H9 (cell line): ENCODE results near the gene VWA8. TPM values are rescaled to one million over a fixed set of nuclear protein-coding genes. Genes with fewer than 3 reads are reported as not detected.

Source experiments
- DNase-seq: peaks from one replicate; pipeline ENCODE4 v3.0.0-alpha.2; 2017
- H2AFZ ChIP-seq: one replicate; pipeline ENCODE4 v1.6.1; 2013; ENCODE audit warnings: mild to moderate bottlenecking, low read length, control low read depth, moderate library complexity
- H2AK5ac ChIP-seq: 2 replicates; pipeline ENCODE4 v1.6.1; 2013; ENCODE audit warnings: low read length, control low read depth, mixed read lengths; ENCODE audit not compliant: insufficient read length
- H2BK120ac ChIP-seq: one replicate; pipeline ENCODE4 v1.6.1; 2013; ENCODE audit warnings: low read depth, mild to moderate bottlenecking, low read length, control low read depth, inconsistent platforms; ENCODE audit not compliant: poor library complexity, severe bottlenecking
- H2BK12ac ChIP-seq: 2 replicates; pipeline ENCODE4 v1.6.1; 2013; ENCODE audit warnings: low read length, control low read depth, mixed read lengths, low read depth; ENCODE audit not compliant: insufficient read length
- H2BK15ac ChIP-seq: 2 replicates; pipeline ENCODE4 v1.6.1; 2013; ENCODE audit warnings: low read depth, low read length, control low read depth
- H2BK20ac ChIP-seq: one replicate; pipeline ENCODE4 v1.6.1; 2013; ENCODE audit warnings: low read depth, mild to moderate bottlenecking, low read length, control low read depth, inconsistent platforms; ENCODE audit not compliant: poor library complexity, severe bottlenecking
- H2BK5ac ChIP-seq: 2 replicates; pipeline ENCODE4 v1.6.1; 2013; ENCODE audit warnings: low read length, control low read depth, mixed read lengths; ENCODE audit not compliant: insufficient read length
- H3K14ac ChIP-seq: 2 replicates; pipeline ENCODE4 v1.6.1; 2013; ENCODE audit warnings: low read length, control low read depth; ENCODE audit not compliant: insufficient read depth
- H3K18ac ChIP-seq: 2 replicates; pipeline ENCODE4 v1.6.1; 2013; ENCODE audit warnings: low read depth, mild to moderate bottlenecking, mixed read lengths, low read length, control low read depth; ENCODE audit not compliant: insufficient read length
- H3K23ac ChIP-seq: 2 replicates; pipeline ENCODE4 v1.6.1; 2013; ENCODE audit warnings: low read length, control low read depth, mixed read lengths, low read depth; ENCODE audit not compliant: insufficient read length
- H3K23me2 ChIP-seq: 2 replicates; pipeline ENCODE4 v1.6.1; 2013; ENCODE audit warnings: low read depth, mild to moderate bottlenecking, mixed read lengths, low read length, control low read depth; ENCODE audit not compliant: insufficient read length, poor library complexity, severe bottlenecking
- H3K27ac ChIP-seq: 2 replicates; pipeline ENCODE4 v1.5.1; 2013; ENCODE audit warnings: low read length, control low read depth, mixed read lengths, low read depth; ENCODE audit not compliant: insufficient read length
- H3K27me3 ChIP-seq: 2 replicates; pipeline ENCODE4 v1.6.1; 2013; ENCODE audit warnings: low read length, control low read depth, inconsistent platforms; ENCODE audit not compliant: insufficient read depth
- H3K4ac ChIP-seq: 2 replicates; pipeline ENCODE4 v1.6.1; 2013; ENCODE audit warnings: low read depth, mild to moderate bottlenecking, control low read depth, inconsistent platforms, low read length, moderate library complexity
- H3K4me1 ChIP-seq: 2 replicates; pipeline ENCODE4 v1.6.1; 2013; ENCODE audit warnings: low read length, control low read depth, inconsistent platforms; ENCODE audit not compliant: insufficient read depth
- H3K4me2 ChIP-seq: 2 replicates; pipeline ENCODE4 v1.6.1; 2013; ENCODE audit warnings: low read length, control low read depth, mixed read lengths; ENCODE audit not compliant: insufficient read length, insufficient read depth
- H3K56ac ChIP-seq: 2 replicates; pipeline ENCODE4 v1.6.1; 2013; ENCODE audit warnings: low read depth, mild to moderate bottlenecking, mixed read lengths, low read length, control low read depth; ENCODE audit not compliant: insufficient read length
- H3K79me1 ChIP-seq: 2 replicates; pipeline ENCODE4 v1.6.1; 2013; ENCODE audit warnings: low read depth, mild to moderate bottlenecking, moderate library complexity, low read length, control low read depth, inconsistent platforms; ENCODE audit not compliant: insufficient read depth, poor library complexity, severe bottlenecking
- H3K79me2 ChIP-seq: 2 replicates; pipeline ENCODE4 v1.6.1; 2013; ENCODE audit warnings: low read length, control low read depth, inconsistent platforms; ENCODE audit not compliant: insufficient read depth
- H3K9ac ChIP-seq: 2 replicates; pipeline ENCODE4 v1.6.1; 2013; ENCODE audit warnings: low read length, control low read depth, mixed read lengths; ENCODE audit not compliant: insufficient read length; ENCODE audit errors: extremely low read depth
- H3K9me3 ChIP-seq: one replicate; pipeline ENCODE4 v1.6.1; 2013; ENCODE audit warnings: low read depth, low read length, inconsistent platforms; ENCODE audit not compliant: control insufficient read depth
- H3T11ph ChIP-seq: one replicate; pipeline ENCODE4 v1.6.1; 2013; ENCODE audit warnings: mild to moderate bottlenecking, low read length, control low read depth, inconsistent platforms
- H4K20me1 ChIP-seq: one replicate; pipeline ENCODE4 v1.6.1; 2013; ENCODE audit not compliant: control insufficient read depth, insufficient read length, insufficient read depth
- H4K5ac ChIP-seq: 2 replicates; pipeline ENCODE4 v1.6.1; 2013; ENCODE audit warnings: low read depth, mild to moderate bottlenecking, mixed read lengths, low read length, control low read depth; ENCODE audit not compliant: insufficient read length
- H4K8ac ChIP-seq: replicated peaks from 2 replicates; pipeline ENCODE4 v1.6.1; 2013; ENCODE audit warnings: low read length, control low read depth, mixed read lengths, low read depth; ENCODE audit not compliant: insufficient read length
- H4K91ac ChIP-seq: 2 replicates; pipeline ENCODE4 v1.6.1; 2013; ENCODE audit warnings: low read depth, mild to moderate bottlenecking, moderate library complexity, mixed read lengths, low read length, control low read depth; ENCODE audit not compliant: insufficient read length
- H3K27ac Mint-ChIP-seq, 3 experiments: 2 replicates in 2 of 3; 3 replicates in 1 of 3; pipeline ENCODE4 v1.8.0; 2020 to 2021; ENCODE audit warnings: mixed read lengths in 3 of 3, mild to moderate bottlenecking in 1 of 3, moderate library complexity in 1 of 3
- H3K27me3 Mint-ChIP-seq: 2 replicates; pipeline ENCODE4 v1.8.0; 2021; ENCODE audit warnings: low read depth, mild to moderate bottlenecking, moderate library complexity, mixed read lengths
- H3K36me3 Mint-ChIP-seq, 3 experiments: 2 replicates in 2 of 3; 3 replicates in 1 of 3; pipeline ENCODE4 v1.8.0; 2020 to 2021; ENCODE audit warnings: low read depth in 3 of 3, mixed read lengths in 3 of 3; ENCODE audit not compliant: insufficient read depth in 1 of 3
- H3K4me1 Mint-ChIP-seq, 2 experiments: 2 replicates each; pipeline ENCODE4 v1.8.0; 2020; ENCODE audit warnings: mixed read lengths in 2 of 2
- H3K4me3 Mint-ChIP-seq, 2 experiments: 2 replicates in 1 of 2; 3 replicates in 1 of 2; pipeline ENCODE4 v1.8.0; 2020 to 2021; ENCODE audit warnings: mild to moderate bottlenecking in 2 of 2, mixed read lengths in 2 of 2, moderate library complexity in 1 of 2
- H3K9me3 Mint-ChIP-seq, 2 experiments: 2 replicates in 1 of 2; 3 replicates in 1 of 2; pipeline ENCODE4 v1.8.0; 2020; ENCODE audit warnings: mild to moderate bottlenecking in 2 of 2, mixed read lengths in 2 of 2, moderate library complexity in 1 of 2
- WGBS: extraction: QIAGEN DNeasy Blood & Tissue Kit; methylation state at CpG from one replicate; pipeline ENCODE4 v1.1.7; 2013; ENCODE audit warnings: missing lambda C conversion rate, low lambda C conversion rate, mixed read lengths; ENCODE audit not compliant: insufficient read length; ENCODE audit errors: extremely low coverage; 5-methylcytosine and 5-hydroxymethylcytosine counted together
- total RNA-seq: library from RNA; stranded (reverse); gene quantifications from 2 replicates; pipeline ENCODE4 v1.2.1, GENCODE V29; 2021
- TF ChIP-seq, protein P1 (sequence below): fragments of 200-600 bp; sonication (generic); conservative IDR thresholded peaks from 3 replicates; pipeline ENCODE4 v1.8.0; 2021; ENCODE audit warnings: antibody characterized with exemption, mild to moderate bottlenecking

The VWA8 gene
- total RNA-seq, 1 experiment from 2014 or later, result 17.4 TPM

DNA sequence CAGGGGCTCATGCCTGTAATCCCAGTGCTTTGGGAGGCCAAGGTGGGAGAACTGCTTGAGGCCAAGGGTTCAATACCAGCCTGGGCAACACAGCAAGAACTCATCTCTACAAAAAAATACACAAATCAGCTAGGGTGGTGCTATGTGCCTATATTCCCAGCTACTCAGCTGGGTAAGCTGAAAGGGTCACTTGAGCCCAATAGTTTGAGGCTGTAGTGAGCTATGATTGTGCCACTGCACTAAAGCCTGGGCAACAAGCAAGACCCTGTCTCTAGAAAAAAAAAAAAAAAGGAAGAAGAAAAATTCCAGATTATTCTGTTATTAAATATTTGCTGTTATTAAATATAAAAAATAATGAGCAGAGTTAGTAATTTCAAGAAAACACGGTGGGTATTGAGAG lies 372.5 kb downstream of the VWA8 start:
- no peak overlapping the region for H2BK12ac ChIP-seq
- no peaks in the 10 kb centered on the region for H3K27me3 ChIP-seq
- no peaks in the 10 kb centered on the region for H3K9me3 ChIP-seq
- Mint-ChIP-seq H3K27ac (0 out of 7 replicates have a peak overlapping the region, but pooled peaks of 1 of the 3 experiments have one; percentile 40), H3K4me3 (no peak overlapping the region), H3K4me1 (peaks cover 10 to 14% of the 10 kb centered on the region in 2 experiments), H3K27me3 (no peaks in the 10 kb centered on the region), H3K36me3 (peaks cover 6 to 16% (median 14%) of the 10 kb centered on the region in 3 experiments), H3K9me3 (no peaks in the 10 kb centered on the region; a peak in 1 of 5 replicates)
- H4K91ac ChIP-seq, result no peak overlapping the region
- no peak overlapping the region for H3K18ac ChIP-seq
- no peak overlapping the region for H3K14ac ChIP-seq
- H4K5ac ChIP-seq, result no peak overlapping the region
- no peak for DNase-seq
- H4K20me1 ChIP-seq, result no peaks in the 10 kb centered on the region
- no peak overlapping the region for H3K4ac ChIP-seq
- no peaks in the 10 kb centered on the region for H3K79me1 ChIP-seq
- H3K23me2 ChIP-seq, result no peaks in the 10 kb centered on the region
- H2BK5ac ChIP-seq, result no peak overlapping the region
- no peak overlapping the region for H2BK15ac ChIP-seq
- no peaks in the 10 kb centered on the region for H3K79me2 ChIP-seq
- H3K27ac ChIP-seq, result no peak overlapping the region
- H3K4me1 ChIP-seq, result no peaks in the 10 kb centered on the region
- no peak overlapping the region for H2BK120ac ChIP-seq
- no CpG with 5 or more reads among the region's 1 CpG for WGBS
- TF ChIP-seq, protein P1, sequence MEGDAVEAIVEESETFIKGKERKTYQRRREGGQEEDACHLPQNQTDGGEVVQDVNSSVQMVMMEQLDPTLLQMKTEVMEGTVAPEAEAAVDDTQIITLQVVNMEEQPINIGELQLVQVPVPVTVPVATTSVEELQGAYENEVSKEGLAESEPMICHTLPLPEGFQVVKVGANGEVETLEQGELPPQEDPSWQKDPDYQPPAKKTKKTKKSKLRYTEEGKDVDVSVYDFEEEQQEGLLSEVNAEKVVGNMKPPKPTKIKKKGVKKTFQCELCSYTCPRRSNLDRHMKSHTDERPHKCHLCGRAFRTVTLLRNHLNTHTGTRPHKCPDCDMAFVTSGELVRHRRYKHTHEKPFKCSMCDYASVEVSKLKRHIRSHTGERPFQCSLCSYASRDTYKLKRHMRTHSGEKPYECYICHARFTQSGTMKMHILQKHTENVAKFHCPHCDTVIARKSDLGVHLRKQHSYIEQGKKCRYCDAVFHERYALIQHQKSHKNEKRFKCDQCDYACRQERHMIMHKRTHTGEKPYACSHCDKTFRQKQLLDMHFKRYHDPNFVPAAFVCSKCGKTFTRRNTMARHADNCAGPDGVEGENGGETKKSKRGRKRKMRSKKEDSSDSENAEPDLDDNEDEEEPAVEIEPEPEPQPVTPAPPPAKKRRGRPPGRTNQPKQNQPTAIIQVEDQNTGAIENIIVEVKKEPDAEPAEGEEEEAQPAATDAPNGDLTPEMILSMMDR, result no peak
- no peak overlapping the region for H3K56ac ChIP-seq
- H2AK5ac ChIP-seq, result no peak overlapping the region
- H2AFZ ChIP-seq, result no peak overlapping the region
- H3K9ac ChIP-seq, result no peak overlapping the region
- no peak overlapping the region for H3K4me2 ChIP-seq
- no peak overlapping the region for H4K8ac ChIP-seq
- no peak overlapping the region for H3T11ph ChIP-seq
- no peak overlapping the region for H3K23ac ChIP-seq
- no peak overlapping the region for H2BK20ac ChIP-seq
